CD4-positive, alpha-beta T cell (primary cell): Measurements from ENCODE around the gene SEMA3F. TPM values are rescaled to one million over a fixed set of nuclear protein-coding genes. Genes with fewer than 3 reads are reported as not detected.

Experiments
- ATAC-seq: fragments of 200-7000 bp; cut with Tn5 transposase; one replicate; pipeline ENCODE4 v1.10.0; 2022; ENCODE audit warnings: mild to moderate bottlenecking; ENCODE audit not compliant: poor library complexity
- CTCF ChIA-PET: fragments of 350-600 bp; sonication (Branson Sonifier 250); formaldehyde crosslinking; loops from one replicate; lab custom pipeline; 2021; ENCODE audit warnings: antibody characterized with exemption, inconsistent platforms; lab: Charles Lee
- POLR2A ChIA-PET: fragments of 350-600 bp; sonication (Branson Sonifier 250); formaldehyde crosslinking; loops from one replicate; lab custom pipeline; 2021; ENCODE audit warnings: antibody characterized with exemption, inconsistent platforms; lab: Charles Lee
- DNase-seq, 14 experiments: peaks; one replicate each; pipeline ENCODE4 v3.0.0-alpha.2; 2013 to 2020; ENCODE audit warnings: mixed read lengths in 2 of 14
- H3K27ac ChIP-seq, 2 donors: one replicate each; pipeline versions ENCODE4 v1.5.1 to v1.7.0; 2013; ENCODE audit warnings: low read length in 2 of 2, low read depth in 1 of 2, mild to moderate bottlenecking in 1 of 2
- H3K27me3 ChIP-seq, 2 experiments: 1 replicate in 1 of 2; 2 replicates in 1 of 2; pipeline versions ENCODE4 v1.6.1 to v1.7.0; 2013; ENCODE audit warnings: low read length in 2 of 2, control low read depth in 1 of 2, mild to moderate bottlenecking in 1 of 2, moderate library complexity in 1 of 2; ENCODE audit not compliant: insufficient read depth in 2 of 2, control insufficient read depth in 1 of 2
- H3K36me3 ChIP-seq: one replicate; pipeline ENCODE4 v1.6.1; 2013; ENCODE audit warnings: low read length, control low read depth; ENCODE audit not compliant: insufficient read depth
- H3K4me1 ChIP-seq: one replicate; pipeline ENCODE4 v1.6.1; 2013; ENCODE audit warnings: low read length, control low read depth; ENCODE audit not compliant: insufficient read depth
- H3K4me3 ChIP-seq: one replicate; pipeline ENCODE4 v1.5.1; 2013; ENCODE audit warnings: mild to moderate bottlenecking, low read length, moderate library complexity
- H3K9me3 ChIP-seq, 2 experiments: 1 replicate in 1 of 2; 2 replicates in 1 of 2; pipeline versions ENCODE4 v1.6.1 to v1.7.0; 2013; ENCODE audit warnings: low read length in 2 of 2, mild to moderate bottlenecking in 2 of 2, control low read depth in 1 of 2, moderate library complexity in 1 of 2; ENCODE audit not compliant: control insufficient read depth in 1 of 2, insufficient read depth in 1 of 2
- H3K27ac Mint-ChIP-seq: one replicate; pipeline ENCODE4 v1.8.0; 2020; ENCODE audit warnings: mixed read lengths
- H3K27me3 Mint-ChIP-seq: one replicate; pipeline ENCODE4 v1.8.0; 2021; ENCODE audit warnings: mixed read lengths
- H3K36me3 Mint-ChIP-seq: one replicate; pipeline ENCODE4 v1.8.0; 2021; ENCODE audit warnings: low read depth, mixed read lengths
- H3K4me1 Mint-ChIP-seq: one replicate; pipeline ENCODE4 v1.8.0; 2021; ENCODE audit warnings: low read depth, mixed read lengths
- H3K4me3 Mint-ChIP-seq: one replicate; pipeline ENCODE4 v1.8.0; 2020; ENCODE audit warnings: mild to moderate bottlenecking, mixed read lengths
- H3K9me3 Mint-ChIP-seq: one replicate; pipeline ENCODE4 v1.8.0; 2020; ENCODE audit warnings: mixed read lengths
- CTCF ChIP-seq: fragments of 200-600 bp; IDR thresholded peaks from one replicate; pipeline ENCODE4 v1.8.0; 2022; ENCODE audit warnings: antibody characterized with exemption, mild to moderate bottlenecking
- intact Hi-C, 2 experiments: fragments of 100-400 bp; cut with DNase I in 1 of 2; cut with micrococcal nuclease in 1 of 2; formaldehyde crosslinking; loops; one replicate each; pipeline versions ENCODE4 v1.15.1 to v1.9.0; 2023 to 2025; cut with DNase I, micrococcal nuclease
- total RNA-seq, 174 experiments: library from RNA in 2 of 174; stranded (reverse) in 2 of 174; gene quantifications; one replicate each; pipeline ENCODE4 v1.2.3 and lab custom pipeline; 2021 to 2026

Gene SEMA3F
- total RNA-seq, 2 experiments from 2014 or later, result 0.22 to 1.1 TPM

GRCh38 chr3:50171540-50172301, 16.6 kb downstream of the SEMA3F start:
- CTCF ChIA-PET, result no interaction called here
- no peaks in the 10 kb centered on the region for H3K36me3 Mint-ChIP-seq
- Histone ChIP-seq H3K9me3 (no peaks in the 10 kb centered on the region), H3K4me1 (peaks cover 4% of the 10 kb centered on the region), H3K27me3 (no peaks in the 10 kb centered on the region), H3K36me3 (no peaks in the 10 kb centered on the region), H3K27ac (no peak overlapping the region), H3K4me3 (no peak overlapping the region)
- POLR2A ChIA-PET, result no interaction called here
- no peaks in the 10 kb centered on the region for H3K27me3 Mint-ChIP-seq
- ATAC-seq (no peak), DNase-seq (no peak)
- no peaks in the 10 kb centered on the region for H3K4me1 Mint-ChIP-seq
- no peak overlapping the region for H3K27ac Mint-ChIP-seq
- no peak overlapping the region for H3K4me3 Mint-ChIP-seq
- TF ChIP-seq CTCF, result no peak
- no peaks in the 10 kb centered on the region for H3K9me3 Mint-ChIP-seq
- intact Hi-C loops, result no loop called here

- ATAC-seq, result no peak
- H3K27me3 ChIP-seq, result no peaks in the 10 kb centered on the region
- peaks cover 4% of the 10 kb centered on the region for H3K4me1 ChIP-seq
- CTCF ChIA-PET, result no interaction called here
- Mint-ChIP-seq H3K9me3 (no peaks in the 10 kb centered on the region), H3K4me3 (no peak overlapping the region), H3K27ac (no peak overlapping the region), H3K4me1 (no peaks in the 10 kb centered on the region), H3K36me3 (no peaks in the 10 kb centered on the region), H3K27me3 (no peaks in the 10 kb centered on the region)
- intact Hi-C loops, result no loop called here
- no peaks in the 10 kb centered on the region for H3K9me3 ChIP-seq
- H3K36me3 ChIP-seq, result no peaks in the 10 kb centered on the region
- H3K4me3 ChIP-seq, result no peak overlapping the region
- POLR2A ChIA-PET, result no interaction called here
- H3K27ac ChIP-seq, result no peak overlapping the region
- no peak for TF ChIP-seq CTCF
- DNase-seq, result no peak
These were observed 17.6 kb downstream of the SEMA3F start for GRCh38 chr3:50172626-50173220.

- intact Hi-C loops, result no loop called here
- Histone ChIP-seq H3K27me3 (no peaks in the 10 kb centered on the region), H3K27ac (no peak overlapping the region), H3K4me1 (peaks cover 4% of the 10 kb centered on the region), H3K36me3 (no peaks in the 10 kb centered on the region), H3K4me3 (no peak overlapping the region), H3K9me3 (no peaks in the 10 kb centered on the region)
- H3K36me3 Mint-ChIP-seq, result no peaks in the 10 kb centered on the region
- no peak for TF ChIP-seq CTCF
- POLR2A ChIA-PET, result no interaction called here
- no peaks in the 10 kb centered on the region for H3K4me1 Mint-ChIP-seq
- no peak overlapping the region for H3K4me3 Mint-ChIP-seq
- no peak overlapping the region for H3K27ac Mint-ChIP-seq
- DNase-seq (no peak), ATAC-seq (no peak)
- no peaks in the 10 kb centered on the region for H3K27me3 Mint-ChIP-seq
- CTCF ChIA-PET, result no interaction called here
- H3K9me3 Mint-ChIP-seq, result no peaks in the 10 kb centered on the region
These were observed 18.8 kb downstream of the SEMA3F start for GRCh38 chr3:50173685-50174516.
